Astrocyte (in vitro differentiated cells and primary cell): Measurements from ENCODE around the gene LTBP3.

ENCODE experiments used
- EZH2 ChIP-seq: IDR thresholded peaks from 2 replicates; pipeline ENCODE4 v1.6.1; 2012; ENCODE audit warnings: mild to moderate bottlenecking, low read length, inconsistent platforms; ENCODE audit not compliant: insufficient read depth
- TF ChIP-seq, protein P1 (sequence below): IDR thresholded peaks from 2 replicates; pipeline ENCODE4 v1.5.1; 2011; ENCODE audit warnings: low read depth, mild to moderate bottlenecking, inconsistent platforms, low read length, moderate library complexity; ENCODE audit not compliant: insufficient read depth

DNA sequence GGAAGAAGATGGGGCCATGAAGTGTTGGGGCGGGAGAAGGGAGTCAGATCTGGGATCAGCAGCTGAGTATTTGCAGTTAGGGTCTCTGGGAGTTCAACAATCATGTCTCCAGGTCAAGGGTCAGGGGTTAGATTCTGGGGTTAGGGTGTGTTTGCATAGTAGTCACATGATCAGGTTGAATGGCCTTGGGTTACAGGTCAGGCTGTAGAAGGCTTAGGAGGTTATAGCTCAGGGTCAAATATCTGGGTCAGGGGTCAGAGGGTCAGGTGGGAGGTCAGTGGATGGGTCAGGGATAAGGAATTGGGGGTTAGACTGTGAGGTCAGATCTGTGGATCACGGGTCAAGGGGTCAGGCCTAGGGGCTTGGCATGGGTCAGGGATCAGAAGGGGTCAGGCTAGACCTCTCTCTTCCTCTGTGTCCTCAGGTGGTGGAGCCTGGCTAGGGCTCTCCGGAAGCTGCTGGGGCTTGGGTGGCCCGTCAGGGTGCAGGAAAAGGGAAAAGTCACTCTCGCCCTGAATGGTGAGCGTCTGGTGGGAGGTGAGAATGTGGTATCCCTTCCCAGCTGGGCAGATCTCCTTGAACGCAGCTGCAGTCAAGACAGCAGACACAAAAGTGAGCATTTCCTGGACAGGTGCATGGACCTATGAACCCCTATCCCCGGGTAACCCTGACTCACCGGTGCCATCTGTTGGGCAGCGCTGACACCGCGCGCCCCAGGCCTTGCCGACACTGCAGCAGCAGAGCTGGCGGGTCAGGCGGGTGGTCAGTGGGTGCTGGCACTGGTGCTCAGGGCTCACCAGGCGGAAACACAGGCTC is 6.4 kb downstream of the LTBP3 start:
- TF ChIP-seq, protein P1, sequence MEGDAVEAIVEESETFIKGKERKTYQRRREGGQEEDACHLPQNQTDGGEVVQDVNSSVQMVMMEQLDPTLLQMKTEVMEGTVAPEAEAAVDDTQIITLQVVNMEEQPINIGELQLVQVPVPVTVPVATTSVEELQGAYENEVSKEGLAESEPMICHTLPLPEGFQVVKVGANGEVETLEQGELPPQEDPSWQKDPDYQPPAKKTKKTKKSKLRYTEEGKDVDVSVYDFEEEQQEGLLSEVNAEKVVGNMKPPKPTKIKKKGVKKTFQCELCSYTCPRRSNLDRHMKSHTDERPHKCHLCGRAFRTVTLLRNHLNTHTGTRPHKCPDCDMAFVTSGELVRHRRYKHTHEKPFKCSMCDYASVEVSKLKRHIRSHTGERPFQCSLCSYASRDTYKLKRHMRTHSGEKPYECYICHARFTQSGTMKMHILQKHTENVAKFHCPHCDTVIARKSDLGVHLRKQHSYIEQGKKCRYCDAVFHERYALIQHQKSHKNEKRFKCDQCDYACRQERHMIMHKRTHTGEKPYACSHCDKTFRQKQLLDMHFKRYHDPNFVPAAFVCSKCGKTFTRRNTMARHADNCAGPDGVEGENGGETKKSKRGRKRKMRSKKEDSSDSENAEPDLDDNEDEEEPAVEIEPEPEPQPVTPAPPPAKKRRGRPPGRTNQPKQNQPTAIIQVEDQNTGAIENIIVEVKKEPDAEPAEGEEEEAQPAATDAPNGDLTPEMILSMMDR, result peak; percentile 9
- TF ChIP-seq EZH2, result no peak
